ENCODE measurements around the gene MORC2. TPM values are rescaled to one million over a fixed set of nuclear protein-coding genes. Genes with fewer than 3 reads are reported as not detected.

MORC2 gene
- total and polyA plus RNA-seq, 2 of the 13 experiments (the other 11 are each of a cell fraction or from before 2014, with no cell fraction given): 11.9 to 18.3 TPM

DNA sequence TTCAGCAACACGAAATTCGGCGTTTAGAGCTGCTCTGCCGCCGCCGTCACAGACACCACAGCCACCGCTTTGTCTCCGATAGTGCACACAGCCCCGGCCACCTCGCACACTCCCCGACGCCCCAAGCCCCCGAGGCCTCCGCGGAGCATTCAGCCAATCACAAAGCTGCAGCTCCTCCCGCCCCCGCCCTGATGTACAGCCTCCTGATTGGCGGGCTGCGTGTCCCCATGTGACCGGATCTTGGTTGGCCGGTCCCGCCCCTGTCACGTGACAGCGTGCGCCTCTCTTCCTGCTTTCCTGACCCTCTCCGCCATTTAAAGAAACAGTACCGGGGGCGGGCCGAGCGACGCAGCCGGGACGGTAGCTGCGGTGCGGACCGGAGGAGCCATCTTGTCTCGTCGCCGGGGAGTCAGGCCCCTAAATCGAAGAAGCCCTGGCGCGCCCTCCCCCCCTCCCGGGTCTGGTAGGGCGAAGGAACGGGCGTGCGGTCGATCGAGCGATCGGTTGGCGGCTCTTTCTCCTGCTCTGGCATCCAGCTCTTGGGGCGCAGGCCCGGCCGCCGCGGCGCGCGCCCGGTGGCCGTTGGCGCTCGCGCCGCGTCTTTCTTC lies 454 bp upstream of the MORC2 start, which contains the start of gene TUG1 (continued):
- TF ChIP-seq, protein P1, sequence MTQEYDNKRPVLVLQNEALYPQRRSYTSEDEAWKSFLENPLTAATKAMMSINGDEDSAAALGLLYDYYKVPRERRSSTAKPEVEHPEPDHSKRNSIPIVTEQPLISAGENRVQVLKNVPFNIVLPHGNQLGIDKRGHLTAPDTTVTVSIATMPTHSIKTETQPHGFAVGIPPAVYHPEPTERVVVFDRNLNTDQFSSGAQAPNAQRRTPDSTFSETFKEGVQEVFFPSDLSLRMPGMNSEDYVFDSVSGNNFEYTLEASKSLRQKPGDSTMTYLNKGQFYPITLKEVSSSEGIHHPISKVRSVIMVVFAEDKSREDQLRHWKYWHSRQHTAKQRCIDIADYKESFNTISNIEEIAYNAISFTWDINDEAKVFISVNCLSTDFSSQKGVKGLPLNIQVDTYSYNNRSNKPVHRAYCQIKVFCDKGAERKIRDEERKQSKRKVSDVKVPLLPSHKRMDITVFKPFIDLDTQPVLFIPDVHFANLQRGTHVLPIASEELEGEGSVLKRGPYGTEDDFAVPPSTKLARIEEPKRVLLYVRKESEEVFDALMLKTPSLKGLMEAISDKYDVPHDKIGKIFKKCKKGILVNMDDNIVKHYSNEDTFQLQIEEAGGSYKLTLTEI (CRISPR knock-in tag; conservative IDR thresholded peaks at IDR 0.05): no peak
- TF ChIP-seq, protein P2, sequence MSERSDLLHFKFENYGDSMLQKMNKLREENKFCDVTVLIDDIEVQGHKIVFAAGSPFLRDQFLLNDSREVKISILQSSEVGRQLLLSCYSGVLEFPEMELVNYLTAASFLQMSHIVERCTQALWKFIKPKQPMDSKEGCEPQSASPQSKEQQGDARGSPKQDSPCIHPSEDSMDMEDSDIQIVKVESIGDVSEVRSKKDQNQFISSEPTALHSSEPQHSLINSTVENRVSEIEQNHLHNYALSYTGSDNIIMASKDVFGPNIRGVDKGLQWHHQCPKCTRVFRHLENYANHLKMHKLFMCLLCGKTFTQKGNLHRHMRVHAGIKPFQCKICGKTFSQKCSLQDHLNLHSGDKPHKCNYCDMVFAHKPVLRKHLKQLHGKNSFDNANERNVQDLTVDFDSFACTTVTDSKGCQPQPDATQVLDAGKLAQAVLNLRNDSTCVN (CRISPR knock-in tag; IDR thresholded peaks at IDR 0.05; ENCODE audit: borderline replicate concordance): peak; percentile 57; the same call in 1 of the 2 replicates
- TF ChIP-seq ZNF20 (CRISPR knock-in tag; IDR thresholded peaks at IDR 0.05): no peak
- no peak for TF ChIP-seq ZFP36L2 (CRISPR knock-in tag; IDR thresholded peaks at IDR 0.05)
- TF ChIP-seq MZF1 (CRISPR knock-in tag; IDR thresholded peaks at IDR 0.05; ENCODE audit: borderline replicate concordance): no peak
- TF ChIP-seq, protein P3, sequence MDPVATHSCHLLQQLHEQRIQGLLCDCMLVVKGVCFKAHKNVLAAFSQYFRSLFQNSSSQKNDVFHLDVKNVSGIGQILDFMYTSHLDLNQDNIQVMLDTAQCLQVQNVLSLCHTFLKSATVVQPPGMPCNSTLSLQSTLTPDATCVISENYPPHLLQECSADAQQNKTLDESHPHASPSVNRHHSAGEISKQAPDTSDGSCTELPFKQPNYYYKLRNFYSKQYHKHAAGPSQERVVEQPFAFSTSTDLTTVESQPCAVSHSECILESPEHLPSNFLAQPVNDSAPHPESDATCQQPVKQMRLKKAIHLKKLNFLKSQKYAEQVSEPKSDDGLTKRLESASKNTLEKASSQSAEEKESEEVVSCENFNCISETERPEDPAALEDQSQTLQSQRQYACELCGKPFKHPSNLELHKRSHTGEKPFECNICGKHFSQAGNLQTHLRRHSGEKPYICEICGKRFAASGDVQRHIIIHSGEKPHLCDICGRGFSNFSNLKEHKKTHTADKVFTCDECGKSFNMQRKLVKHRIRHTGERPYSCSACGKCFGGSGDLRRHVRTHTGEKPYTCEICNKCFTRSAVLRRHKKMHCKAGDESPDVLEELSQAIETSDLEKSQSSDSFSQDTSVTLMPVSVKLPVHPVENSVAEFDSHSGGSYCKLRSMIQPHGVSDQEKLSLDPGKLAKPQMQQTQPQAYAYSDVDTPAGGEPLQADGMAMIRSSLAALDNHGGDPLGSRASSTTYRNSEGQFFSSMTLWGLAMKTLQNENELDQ (CRISPR knock-in tag; IDR thresholded peaks at IDR 0.05; ENCODE audit: borderline replicate concordance): no peak
- no peak for TF ChIP-seq ZNF460 (CRISPR knock-in tag; IDR thresholded peaks at IDR 0.05; ENCODE audit: borderline replicate concordance)
- TF ChIP-seq ZNF432 (CRISPR knock-in tag; IDR thresholded peaks at IDR 0.05; ENCODE audit: borderline replicate concordance): no peak
- peak; percentile 81 for TF ChIP-seq FOXK1 (CRISPR knock-in tag; IDR thresholded peaks at IDR 0.05; ENCODE audit: borderline replicate concordance, low read depth)
- TF ChIP-seq RELA (CRISPR knock-in tag; IDR thresholded peaks at IDR 0.05): no peak
- TF ChIP-seq, protein P4, sequence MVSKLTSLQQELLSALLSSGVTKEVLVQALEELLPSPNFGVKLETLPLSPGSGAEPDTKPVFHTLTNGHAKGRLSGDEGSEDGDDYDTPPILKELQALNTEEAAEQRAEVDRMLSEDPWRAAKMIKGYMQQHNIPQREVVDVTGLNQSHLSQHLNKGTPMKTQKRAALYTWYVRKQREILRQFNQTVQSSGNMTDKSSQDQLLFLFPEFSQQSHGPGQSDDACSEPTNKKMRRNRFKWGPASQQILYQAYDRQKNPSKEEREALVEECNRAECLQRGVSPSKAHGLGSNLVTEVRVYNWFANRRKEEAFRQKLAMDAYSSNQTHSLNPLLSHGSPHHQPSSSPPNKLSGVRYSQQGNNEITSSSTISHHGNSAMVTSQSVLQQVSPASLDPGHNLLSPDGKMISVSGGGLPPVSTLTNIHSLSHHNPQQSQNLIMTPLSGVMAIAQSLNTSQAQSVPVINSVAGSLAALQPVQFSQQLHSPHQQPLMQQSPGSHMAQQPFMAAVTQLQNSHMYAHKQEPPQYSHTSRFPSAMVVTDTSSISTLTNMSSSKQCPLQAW (CRISPR knock-in tag; IDR thresholded peaks at IDR 0.05): no peak
- peak; percentile 24; the same call in 1 of the 2 replicates for TF ChIP-seq ZNF124 (CRISPR knock-in tag; IDR thresholded peaks at IDR 0.05)
- TF ChIP-seq MIXL1 (CRISPR knock-in tag; IDR thresholded peaks at IDR 0.05): no peak
- TF ChIP-seq, protein P5, sequence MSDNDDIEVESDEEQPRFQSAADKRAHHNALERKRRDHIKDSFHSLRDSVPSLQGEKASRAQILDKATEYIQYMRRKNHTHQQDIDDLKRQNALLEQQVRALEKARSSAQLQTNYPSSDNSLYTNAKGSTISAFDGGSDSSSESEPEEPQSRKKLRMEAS (IDR thresholded peaks at IDR 0.05): peak; percentile 94
- TF ChIP-seq ZNF235 (CRISPR knock-in tag; IDR thresholded peaks at IDR 0.05; ENCODE audit: borderline replicate concordance): peak; percentile 37; the same call in 1 of the 2 replicates
- TF ChIP-seq ZNF138 (CRISPR knock-in tag; IDR thresholded peaks at IDR 0.05; ENCODE audit: low read depth): 0 out of 2 replicates have a peak, but pooled peaks have one; percentile 18
- peak; percentile 87 for TF ChIP-seq KLF15 (CRISPR knock-in tag; IDR thresholded peaks at IDR 0.05; ENCODE audit: borderline replicate concordance)
- peak; percentile 10; the same call in 1 of the 2 replicates for TF ChIP-seq ZNF451 (CRISPR knock-in tag; IDR thresholded peaks at IDR 0.05)
- TF ChIP-seq HMGA1 (CRISPR knock-in tag; conservative IDR thresholded peaks at IDR 0.05): no peak
- TF ChIP-seq, protein P6, sequence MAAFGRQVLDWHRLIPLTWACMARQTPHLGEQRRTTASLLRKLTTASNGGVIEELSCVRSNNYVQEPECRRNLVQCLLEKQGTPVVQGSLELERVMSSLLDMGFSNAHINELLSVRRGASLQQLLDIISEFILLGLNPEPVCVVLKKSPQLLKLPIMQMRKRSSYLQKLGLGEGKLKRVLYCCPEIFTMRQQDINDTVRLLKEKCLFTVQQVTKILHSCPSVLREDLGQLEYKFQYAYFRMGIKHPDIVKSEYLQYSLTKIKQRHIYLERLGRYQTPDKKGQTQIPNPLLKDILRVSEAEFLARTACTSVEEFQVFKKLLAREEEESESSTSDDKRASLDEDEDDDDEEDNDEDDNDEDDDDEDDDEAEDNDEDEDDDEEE (CRISPR knock-in tag; IDR thresholded peaks at IDR 0.05): peak; percentile 87
- TF ChIP-seq ZNF777 (CRISPR knock-in tag; IDR thresholded peaks at IDR 0.05): peak; percentile 35
- TF ChIP-seq MBD4 (IDR thresholded peaks at IDR 0.05; ENCODE audit: borderline replicate concordance, low read length): no peak

All from HepG2 (cell line).